ENCODE measurements around the gene STK32B. TPM values are rescaled to one million over a fixed set of nuclear protein-coding genes. Genes with fewer than 3 reads are reported as not detected.

STK32B gene
- total RNA-seq, 2 experiments from 2014 or later: not detected

- no peak overlapping the region for H3K27ac Mint-ChIP-seq
- H3K4me3 Mint-ChIP-seq: no peak overlapping the region
- DNase-seq: no peak
- H3K27me3 Mint-ChIP-seq: no peaks in the 10 kb centered on the region
- no peaks in the 10 kb centered on the region for H3K4me1 Mint-ChIP-seq
- no peaks in the 10 kb centered on the region for H3K9me3 Mint-ChIP-seq
- no peaks in the 10 kb centered on the region for H3K36me3 Mint-ChIP-seq
These were observed 475.9 kb downstream of the STK32B start for GRCh38 chr4:5527211-5527610.

- H3K4me3 Mint-ChIP-seq: no peak overlapping the region
- H3K27me3 Mint-ChIP-seq: no peaks in the 10 kb centered on the region
- no peaks in the 10 kb centered on the region for H3K9me3 Mint-ChIP-seq
- no peaks in the 10 kb centered on the region for H3K36me3 Mint-ChIP-seq
- no peaks in the 10 kb centered on the region for H3K4me1 Mint-ChIP-seq
- DNase-seq: no peak
- H3K27ac Mint-ChIP-seq: no peak overlapping the region
These were observed 476.8 kb downstream of the STK32B start for GRCh38 chr4:5528031-5528436.

GRCh38 chr4:5532100-5532499 lies 480.8 kb downstream of the STK32B start:
- no peak for DNase-seq
- Mint-ChIP-seq H3K9me3 (peaks cover 12% of the 10 kb centered on the region), H3K4me3 (no peak overlapping the region), H3K27ac (no peak overlapping the region), H3K36me3 (no peaks in the 10 kb centered on the region), H3K27me3 (peaks cover 4% of the 10 kb centered on the region), H3K4me1 (no peaks in the 10 kb centered on the region)

GRCh38 chr4:5539584-5539983 lies 488.3 kb downstream of the STK32B start:
- peaks cover 4% of the 10 kb centered on the region for H3K27me3 Mint-ChIP-seq
- H3K27ac Mint-ChIP-seq: no peak overlapping the region
- no peak for DNase-seq
- no peaks in the 10 kb centered on the region for H3K36me3 Mint-ChIP-seq
- H3K9me3 Mint-ChIP-seq: peaks cover 8% of the 10 kb centered on the region
- H3K4me3 Mint-ChIP-seq: no peak overlapping the region
- H3K4me1 Mint-ChIP-seq: no peaks in the 10 kb centered on the region

GRCh38 chr4:5541169-5541568 lies 489.9 kb downstream of the STK32B start:
- Mint-ChIP-seq H3K9me3 (no peaks in the 10 kb centered on the region), H3K27me3 (peaks cover 4% of the 10 kb centered on the region), H3K4me3 (no peak overlapping the region), H3K36me3 (no peaks in the 10 kb centered on the region), H3K27ac (no peak overlapping the region), H3K4me1 (no peaks in the 10 kb centered on the region)
- DNase-seq: no peak

GRCh38 chr4:5543681-5544080 lies 492.4 kb downstream of the STK32B start:
- Mint-ChIP-seq H3K36me3 (no peaks in the 10 kb centered on the region), H3K9me3 (peaks cover 1% of the 10 kb centered on the region), H3K4me3 (no peak overlapping the region), H3K4me1 (no peaks in the 10 kb centered on the region), H3K27ac (no peak overlapping the region), H3K27me3 (no peaks in the 10 kb centered on the region)
- DNase-seq: no peak

- Mint-ChIP-seq H3K27me3 (no peaks in the 10 kb centered on the region), H3K27ac (no peak overlapping the region), H3K4me1 (no peaks in the 10 kb centered on the region), H3K36me3 (no peaks in the 10 kb centered on the region), H3K4me3 (no peak overlapping the region), H3K9me3 (peaks cover 3% of the 10 kb centered on the region)
- no peak for DNase-seq
These were observed 493.5 kb downstream of the STK32B start for GRCh38 chr4:5544762-5545161.

- Mint-ChIP-seq H3K4me1 (no peaks in the 10 kb centered on the region), H3K36me3 (no peaks in the 10 kb centered on the region), H3K9me3 (peaks cover 7% of the 10 kb centered on the region), H3K27me3 (no peaks in the 10 kb centered on the region), H3K4me3 (no peak overlapping the region), H3K27ac (no peak overlapping the region)
- no peak for DNase-seq
These were observed 494.0 kb downstream of the STK32B start for GRCh38 chr4:5545271-5545670.

- no peaks in the 10 kb centered on the region for H3K4me1 Mint-ChIP-seq
- peaks cover 7% of the 10 kb centered on the region for H3K9me3 Mint-ChIP-seq
- DNase-seq: no peak
- H3K27me3 Mint-ChIP-seq: no peaks in the 10 kb centered on the region
- H3K27ac Mint-ChIP-seq: no peak overlapping the region
- H3K36me3 Mint-ChIP-seq: no peaks in the 10 kb centered on the region
- no peak overlapping the region for H3K4me3 Mint-ChIP-seq
These were observed 496.5 kb downstream of the STK32B start for GRCh38 chr4:5547651-5548249.

Other genes with a start within 250 kb of the STK32B start
- under 1 TPM; 0.10 to 0.14 TPM for gene MSX1, start 191.8 kb upstream of the STK32B start, total RNA-seq
- not detected for gene CYTL1, start 32.0 kb upstream of the STK32B start, total RNA-seq

Measured in activated naive CD8-positive, alpha-beta T cell treated with anti-CD3 and anti-CD28 coated beads for 36 hours (primary cell).